PC-3 (cell line): ENCODE results near the gene MAST4. TPM values are rescaled to one million over a fixed set of nuclear protein-coding genes. Genes with fewer than 3 reads are reported as not detected.

Experiments
- ATAC-seq: fragments of 200-7000 bp; cut with Tn5 transposase; 2 replicates; pipeline ENCODE4 v1.9.1; 2020; ENCODE audit warnings: mild to moderate bottlenecking, moderate library complexity
- BruUV-seq: library from RNA; stranded (reverse); fragments of 400-500 nt; replicated peaks from 2 replicates; lab custom pipeline; 2021; lab: Mats Ljungman, UMichigan
- CTCF ChIA-PET: fragments of 300-600 bp; sonication (Branson Sonifier 250); formaldehyde crosslinking; loops from one replicate; lab custom pipeline; 2022; ENCODE audit warnings: antibody characterized with exemption; lab: Charles Lee
- POLR2A ChIA-PET: fragments of 300-600 bp; sonication (Branson Sonifier 250); formaldehyde crosslinking; loops from one replicate; lab custom pipeline; 2022; ENCODE audit warnings: antibody characterized with exemption; ENCODE audit not compliant: unreplicated experiment; lab: Charles Lee
- DNase-seq: peaks from one replicate; pipeline ENCODE4 v3.0.0-alpha.2; 2015
- H2AFZ ChIP-seq: fragments of 300-600 bp; sonication (generic); 2 replicates; pipeline ENCODE4 v1.6.0; 2016; ENCODE audit warnings: antibody characterized with exemption, low read length
- H3F3A ChIP-seq: fragments of 300-600 bp; sonication (generic); one replicate; pipeline ENCODE4 v1.6.0; 2017; ENCODE audit warnings: antibody characterized with exemption, low read length, control low read depth, mild to moderate bottlenecking; ENCODE audit not compliant: unreplicated experiment
- H3K27ac ChIP-seq: fragments of 300-600 bp; sonication (generic); 2 replicates; pipeline ENCODE4 v1.5.1; 2016; ENCODE audit warnings: mild to moderate bottlenecking, low read length
- H3K27me3 ChIP-seq: fragments of 300-600 bp; sonication (generic); 2 replicates; pipeline ENCODE4 v1.6.1; 2016; ENCODE audit warnings: low read length, mixed read lengths
- H3K36me3 ChIP-seq: fragments of 300-600 bp; sonication (generic); 2 replicates; pipeline ENCODE4 v1.6.1; 2016; ENCODE audit warnings: low read depth, mixed run types, low read length, mixed read lengths
- H3K4me1 ChIP-seq: fragments of 300-600 bp; sonication (generic); 2 replicates; pipeline ENCODE4 v1.5.1; 2016; ENCODE audit warnings: low read length; ENCODE audit not compliant: insufficient read depth
- H3K4me2 ChIP-seq: fragments of 300-600 bp; sonication (generic); 2 replicates; pipeline ENCODE4 v1.6.0; 2016; ENCODE audit warnings: low read length
- H3K4me3 ChIP-seq: fragments of 300-600 bp; sonication (generic); 2 replicates; pipeline ENCODE4 v1.5.1; 2016; ENCODE audit warnings: mild to moderate bottlenecking, low read length, mixed read lengths
- H3K79me2 ChIP-seq: fragments of 300-600 bp; sonication (generic); 2 replicates; pipeline ENCODE4 v1.6.1; 2017; ENCODE audit warnings: low read length, mixed read lengths
- H3K9ac ChIP-seq: fragments of 300-600 bp; sonication (generic); 2 replicates; pipeline ENCODE4 v1.6.0; 2016; ENCODE audit warnings: mild to moderate bottlenecking, low read length
- H3K9me2 ChIP-seq: fragments of 300-600 bp; sonication (generic); replicated peaks from 2 replicates; pipeline ENCODE4 v1.6.1; 2016; ENCODE audit warnings: mixed run types, low read length, mixed read lengths
- H3K9me3 ChIP-seq: fragments of 300-600 bp; sonication (generic); 2 replicates; pipeline ENCODE4 v1.6.1; 2016; ENCODE audit warnings: low read length, mixed read lengths
- H4K20me1 ChIP-seq: fragments of 300-600 bp; sonication (generic); 2 replicates; pipeline ENCODE4 v1.6.1; 2016; ENCODE audit warnings: low read length, mixed read lengths
- CTCF ChIP-seq: fragments of 300-600 bp; sonication (generic); conservative IDR thresholded peaks from 2 replicates; pipeline ENCODE4 v1.5.1; 2017; ENCODE audit warnings: antibody characterized with exemption, low read depth, mild to moderate bottlenecking, low read length
- EZH2 ChIP-seq: fragments of 300-600 bp; sonication (generic); IDR thresholded peaks from one replicate; pipeline ENCODE4 v1.6.1; 2017; ENCODE audit warnings: antibody characterized with exemption, mild to moderate bottlenecking, low read length; ENCODE audit not compliant: unreplicated experiment
- EZH2phosphoT487 ChIP-seq: fragments of 300-600 bp; sonication (generic); IDR thresholded peaks from 2 replicates; pipeline ENCODE4 v1.6.1; 2018; ENCODE audit warnings: mild to moderate bottlenecking, antibody characterized with exemption, low read length, borderline replicate concordance
- intact Hi-C: fragments of 100-400 bp; cut with micrococcal nuclease; formaldehyde crosslinking; loops from 2 replicates; pipeline ENCODE4 v1.9.0; 2023
- total RNA-seq: library from RNA; depleted of rRNA; stranded (reverse); fragments of >200 nt; gene quantifications from 2 replicates; pipeline ENCODE4 v1.2.3, GENCODE V29; 2014

The MAST4 gene
- total RNA-seq, 1 experiment from 2014 or later, result 7.9 TPM

- H4K20me1 ChIP-seq, result no peaks in the 10 kb centered on the region
- ChIA-PET POLR2A (no interaction called here), CTCF (no interaction called here)
- H3K79me2 ChIP-seq, result no peaks in the 10 kb centered on the region
- H3K36me3 ChIP-seq, result no peaks in the 10 kb centered on the region
- no peaks in the 10 kb centered on the region for H3K27me3 ChIP-seq
- H3F3A ChIP-seq, result no peaks in the 10 kb centered on the region
- H3K27ac ChIP-seq, result no peak overlapping the region
- ATAC-seq, result no peak
- no peak for TF ChIP-seq EZH2phosphoT487
- no peak for TF ChIP-seq CTCF
- no peak for TF ChIP-seq EZH2
- H3K4me2 ChIP-seq, result no peak overlapping the region
- no peaks in the 10 kb centered on the region for H3K4me1 ChIP-seq
- H3K4me3 ChIP-seq, result no peak overlapping the region
- H3K9me2 ChIP-seq, result no peaks in the 10 kb centered on the region
- H3K9ac ChIP-seq, result no peak overlapping the region
- no TSS peak for BruUV-seq
- H3K9me3 ChIP-seq, result no peaks in the 10 kb centered on the region
- H2AFZ ChIP-seq, result no peak overlapping the region
- no peak for DNase-seq
- intact Hi-C loops, result no loop called here
Measured at GRCh38 chr5:66728049-66728448, 131.9 kb downstream of the MAST4 start.

- intact Hi-C loops, result no loop called here
- Histone ChIP-seq H2AFZ (no peak overlapping the region), H3F3A (no peaks in the 10 kb centered on the region), H4K20me1 (no peaks in the 10 kb centered on the region), H3K9ac (no peak overlapping the region), H3K4me2 (no peak overlapping the region), H3K4me3 (no peak overlapping the region), H3K27ac (no peak overlapping the region), H3K36me3 (no peaks in the 10 kb centered on the region), H3K9me2 (no peaks in the 10 kb centered on the region), H3K27me3 (no peaks in the 10 kb centered on the region), H3K9me3 (no peaks in the 10 kb centered on the region), H3K79me2 (no peaks in the 10 kb centered on the region), H3K4me1 (no peaks in the 10 kb centered on the region)
- POLR2A ChIA-PET, result no interaction called here
- no peak for DNase-seq
- CTCF ChIA-PET, result no interaction called here
- TF ChIP-seq EZH2phosphoT487, result no peak
- TF ChIP-seq EZH2, result no peak
- no peak for TF ChIP-seq CTCF
- no TSS peak for BruUV-seq
- ATAC-seq, result no peak
Measured at GRCh38 chr5:66737096-66737495, 140.9 kb downstream of the MAST4 start.

GRCh38 chr5:66738136-66738535 is 141.9 kb downstream of the MAST4 start:
- ATAC-seq (no peak), DNase-seq (no peak)
- Histone ChIP-seq H3K79me2 (no peaks in the 10 kb centered on the region), H3K27me3 (no peaks in the 10 kb centered on the region), H3K4me3 (no peak overlapping the region), H2AFZ (no peak overlapping the region), H3K9me2 (no peaks in the 10 kb centered on the region), H3K4me1 (no peaks in the 10 kb centered on the region), H3K9me3 (no peaks in the 10 kb centered on the region), H3K36me3 (no peaks in the 10 kb centered on the region), H3K27ac (no peak overlapping the region), H3F3A (no peaks in the 10 kb centered on the region), H4K20me1 (no peaks in the 10 kb centered on the region), H3K9ac (no peak overlapping the region), H3K4me2 (no peak overlapping the region)
- intact Hi-C loops, result no loop called here
- POLR2A ChIA-PET, result no interaction called here
- CTCF ChIA-PET, result no interaction called here
- BruUV-seq, result no TSS peak
- TF ChIP-seq EZH2 (no peak), CTCF (no peak), EZH2phosphoT487 (no peak)
